HUES48 (cell line): ENCODE data around the gene TNPO3.
"Not testable (repeated sequence)": the region's sequence is repeated elsewhere in the genome, so short reads cannot be mapped to it uniquely, and the experiment has no call there.

Experiments
- H3K27ac ChIP-seq: one replicate; pipeline ENCODE4 v1.7.0; 2013; ENCODE audit warnings: low read depth, low read length, inconsistent platforms
- H3K27me3 ChIP-seq: 2 replicates; pipeline ENCODE4 v1.6.1; 2013; ENCODE audit warnings: mild to moderate bottlenecking, low read length; ENCODE audit not compliant: control insufficient read depth, insufficient read depth
- H3K36me3 ChIP-seq: 2 replicates; pipeline ENCODE4 v1.6.1; 2013; ENCODE audit warnings: low read length; ENCODE audit not compliant: control insufficient read depth, insufficient read depth
- H3K4me1 ChIP-seq: 2 replicates; pipeline ENCODE4 v1.6.1; 2013; ENCODE audit warnings: mild to moderate bottlenecking, low read length; ENCODE audit not compliant: control insufficient read depth, insufficient read depth
- H3K4me3 ChIP-seq: 2 replicates; pipeline ENCODE4 v1.5.1; 2013; ENCODE audit warnings: mild to moderate bottlenecking, low read depth, low read length
- H3K9ac ChIP-seq: 2 replicates; pipeline ENCODE4 v1.6.1; 2013; ENCODE audit warnings: mild to moderate bottlenecking, low read depth, low read length, moderate library complexity
- H3K9me3 ChIP-seq: 2 replicates; pipeline ENCODE4 v1.6.1; 2013; ENCODE audit warnings: low read length; ENCODE audit not compliant: control insufficient read depth, insufficient read depth

The TNPO3 gene

GRCh38 chr7:128944487-128945236 is 110.2 kb downstream of the TNPO3 start:
- no peak overlapping the region for H3K27ac ChIP-seq
- no peak overlapping the region for H3K9ac ChIP-seq
- peaks cover 14% of the 10 kb centered on the region for H3K27me3 ChIP-seq
- H3K4me3 ChIP-seq = no peak overlapping the region
- no peaks in the 10 kb centered on the region for H3K4me1 ChIP-seq
- H3K36me3 ChIP-seq = no peaks in the 10 kb centered on the region
- H3K9me3 ChIP-seq = no peaks in the 10 kb centered on the region

DNA sequence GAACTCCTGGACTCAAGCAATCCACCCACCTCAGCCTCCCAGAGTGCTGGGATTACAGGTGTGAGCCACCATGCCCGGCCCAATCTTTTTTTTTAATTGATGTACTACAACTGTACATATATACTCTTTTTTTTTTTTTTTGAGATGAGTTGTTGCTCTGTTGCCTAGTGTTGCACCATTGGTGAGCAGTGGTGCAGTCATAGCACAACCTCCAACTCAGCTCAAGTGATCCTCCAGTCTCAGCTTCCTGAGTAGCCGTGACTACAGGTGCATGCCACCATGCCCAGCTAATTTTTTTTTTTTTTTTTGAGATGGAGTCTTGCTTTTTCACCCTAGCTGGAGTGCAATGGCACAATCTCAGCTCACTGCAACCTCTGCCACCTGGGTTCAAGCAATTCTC is 111.7 kb downstream of the TNPO3 start:
- H3K27me3 ChIP-seq = peaks cover 28% of the 10 kb centered on the region
- not testable (repeated sequence) for H3K9ac ChIP-seq, H3K27ac ChIP-seq, H3K36me3 ChIP-seq, H3K4me3 ChIP-seq, H3K4me1 ChIP-seq, H3K9me3 ChIP-seq

DNA sequence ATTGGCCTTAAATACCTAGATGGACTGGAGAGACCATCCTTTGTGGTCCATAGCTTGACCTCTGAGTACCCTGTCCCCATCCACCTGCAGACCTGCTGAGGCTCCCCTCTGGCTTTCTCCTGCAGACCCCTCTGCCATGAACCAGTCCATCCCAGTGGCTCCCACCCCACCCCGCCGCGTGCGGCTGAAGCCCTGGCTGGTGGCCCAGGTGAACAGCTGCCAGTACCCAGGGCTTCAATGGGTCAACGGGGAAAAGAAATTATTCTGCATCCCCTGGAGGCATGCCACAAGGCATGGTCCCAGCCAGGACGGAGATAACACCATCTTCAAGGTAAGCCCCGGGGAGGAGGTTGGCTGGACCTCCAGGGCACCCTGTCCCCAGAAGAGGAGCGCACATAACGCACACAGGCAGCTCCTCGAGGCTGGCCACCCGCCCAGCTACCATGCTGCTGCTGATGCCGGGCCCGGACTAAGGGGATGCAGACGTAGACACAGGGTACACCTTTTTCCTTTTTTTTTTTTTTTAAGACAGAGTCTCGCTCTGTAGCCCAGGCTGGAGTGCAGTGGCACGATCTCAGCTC is 112.9 kb downstream of the TNPO3 start:
- no peak overlapping the region for H3K27ac ChIP-seq
- no peaks in the 10 kb centered on the region for H3K36me3 ChIP-seq
- H3K4me3 ChIP-seq = no peak overlapping the region
- no peaks in the 10 kb centered on the region for H3K4me1 ChIP-seq
- H3K27me3 ChIP-seq = peaks cover 40% of the 10 kb centered on the region
- no peaks in the 10 kb centered on the region for H3K9me3 ChIP-seq
- H3K9ac ChIP-seq = no peak overlapping the region

GRCh38 chr7:128941323-128941890 is 113.5 kb downstream of the TNPO3 start:
- Histone ChIP-seq H3K36me3 (no peaks in the 10 kb centered on the region), H3K27me3 (peaks cover 46% of the 10 kb centered on the region), H3K4me1 (no peaks in the 10 kb centered on the region), H3K4me3 (no peak overlapping the region), H3K9ac (no peak overlapping the region), H3K27ac (no peak overlapping the region), H3K9me3 (no peaks in the 10 kb centered on the region)

- no peak overlapping the region for H3K4me3 ChIP-seq
- no peaks in the 10 kb centered on the region for H3K9me3 ChIP-seq
- H3K27me3 ChIP-seq = peaks cover 53% of the 10 kb centered on the region
- no peaks in the 10 kb centered on the region for H3K4me1 ChIP-seq
- H3K27ac ChIP-seq = no peak overlapping the region
- no peaks in the 10 kb centered on the region for H3K36me3 ChIP-seq
- no peak overlapping the region for H3K9ac ChIP-seq
Measured at GRCh38 chr7:128940494-128941322, 114.2 kb downstream of the TNPO3 start.

DNA sequence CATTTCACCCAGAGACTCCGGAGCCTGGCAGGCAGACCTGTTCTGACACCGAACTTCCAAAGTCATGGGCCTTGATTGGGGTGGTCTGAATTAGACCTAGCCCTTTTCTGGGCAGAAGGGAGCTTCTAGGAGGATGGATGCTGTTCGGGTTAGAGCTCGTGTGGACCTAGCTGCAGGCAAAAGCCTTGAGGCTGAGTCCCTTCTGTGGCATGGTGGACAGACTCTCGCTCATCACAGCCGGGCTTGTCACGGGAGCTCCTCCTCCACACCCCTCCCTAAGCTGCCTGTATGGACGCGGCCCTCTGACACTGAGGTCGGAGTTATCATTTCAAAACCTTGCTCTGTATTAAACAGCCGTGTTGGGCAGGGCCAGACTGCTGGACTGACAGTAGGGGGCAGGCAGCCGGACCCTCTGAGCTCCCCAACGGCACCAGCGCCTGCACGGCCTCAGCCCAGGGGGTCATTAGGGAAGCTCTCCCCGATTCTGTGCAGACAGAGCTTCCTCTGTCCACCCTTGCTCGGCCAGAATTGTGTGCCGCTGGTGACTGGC is 115.0 kb downstream of the TNPO3 start:
- Histone ChIP-seq H3K36me3 (no peaks in the 10 kb centered on the region), H3K9me3 (no peaks in the 10 kb centered on the region), H3K27ac (no peak overlapping the region), H3K9ac (no peak overlapping the region), H3K4me3 (no peak overlapping the region), H3K4me1 (no peaks in the 10 kb centered on the region), H3K27me3 (peaks cover 60% of the 10 kb centered on the region)

- Histone ChIP-seq H3K27me3 (peaks cover 66% of the 10 kb centered on the region), H3K27ac (no peak overlapping the region), H3K4me1 (no peaks in the 10 kb centered on the region), H3K9me3 (no peaks in the 10 kb centered on the region), H3K9ac (no peak overlapping the region), H3K36me3 (no peaks in the 10 kb centered on the region), H3K4me3 (no peak overlapping the region)
Measured at GRCh38 chr7:128939075-128939860, 115.6 kb downstream of the TNPO3 start.

- Histone ChIP-seq H3K4me3 (peak overlapping the region; percentile 62), H3K4me1 (no peaks in the 10 kb centered on the region), H3K36me3 (no peaks in the 10 kb centered on the region), H3K9me3 (no peaks in the 10 kb centered on the region), H3K27ac (no peak overlapping the region), H3K9ac (no peak overlapping the region), H3K27me3 (peaks cover 66% of the 10 kb centered on the region)
Measured at GRCh38 chr7:128938544-128939074, 116.3 kb downstream of the TNPO3 start.

- no peaks in the 10 kb centered on the region for H3K36me3 ChIP-seq
- H3K4me3 ChIP-seq = peak within 1 kb of the TSS; percentile 62
- H3K9me3 ChIP-seq = no peaks in the 10 kb centered on the region
- no peaks in the 10 kb centered on the region for H3K4me1 ChIP-seq
- no peak within 1 kb of the TSS for H3K27ac ChIP-seq
- peaks cover 72% of the 10 kb centered on the region for H3K27me3 ChIP-seq
- H3K9ac ChIP-seq = no peak within 1 kb of the TSS
Measured at GRCh38 chr7:128937647-128938543, 117.0 kb downstream of the TNPO3 start, which contains the start of gene IRF5. Gene IRF5 (plus strand): TSS chr7:128937927. CDS start chr7:128942082, 4,155 bp downstream.
